ENCODE results near the gene BCAP29. TPM values are rescaled to one million over a fixed set of nuclear protein-coding genes. Genes with fewer than 3 reads are reported as not detected.
"Not testable (repeated sequence)": the region's sequence is repeated elsewhere in the genome, so short reads cannot be mapped to it uniquely, and the experiment has no call there.

Gene BCAP29
- total RNA-seq, 1 experiment from 2014 or later, result 27.0 TPM

- no peak for DNase-seq (ENCODE audit: low spot score)
- in situ Hi-C loops (cut with HindIII; ENCODE audit: low sequenced_read_pairs), result no loop called here
Observed at GRCh38 chr7:107613948-107614347, 33.9 kb downstream of the BCAP29 start.

GRCh38 chr7:107614425-107614824, 34.4 kb downstream of the BCAP29 start:
- in situ Hi-C loops (cut with HindIII; ENCODE audit: low sequenced_read_pairs), result no loop called here
- no peak for DNase-seq (ENCODE audit: low spot score)

DNA sequence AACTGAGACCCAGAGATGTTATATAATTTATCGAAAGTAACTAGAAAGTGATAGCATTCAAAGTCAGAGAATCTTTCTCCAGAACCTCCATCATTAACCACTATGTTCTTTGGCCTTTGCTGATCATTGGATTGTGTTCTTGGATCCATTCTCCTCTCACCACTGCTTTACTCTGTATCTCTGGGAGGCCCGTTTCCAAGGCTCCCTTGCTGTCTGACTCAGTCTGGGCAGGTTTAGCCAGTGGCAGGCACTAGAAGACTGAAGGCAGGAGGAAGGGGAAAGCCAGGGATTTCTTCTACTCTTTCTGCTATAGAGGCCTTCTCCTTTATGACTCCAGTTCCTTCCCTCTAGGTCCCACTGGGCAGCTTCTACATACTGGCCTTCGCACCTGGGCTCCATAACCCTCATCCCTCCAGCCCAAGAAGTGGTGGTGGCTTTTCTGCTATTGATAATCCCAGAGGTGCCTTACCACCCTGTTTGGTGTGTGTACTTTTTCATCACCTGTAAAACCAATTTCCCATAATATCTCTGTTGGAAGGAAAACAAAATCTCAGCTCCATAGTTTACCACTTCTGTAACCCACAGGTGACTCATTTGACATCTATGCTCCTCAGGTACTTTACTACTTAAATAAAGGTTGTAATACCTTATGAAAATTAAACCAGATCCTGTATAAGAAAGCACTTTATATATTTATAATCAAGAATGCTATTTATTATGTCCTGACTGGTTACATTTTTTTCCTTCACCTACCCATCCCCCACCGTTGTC, 36.0 kb downstream of the BCAP29 start:
- DNase-seq (ENCODE audit: low spot score), result no peak

DNA sequence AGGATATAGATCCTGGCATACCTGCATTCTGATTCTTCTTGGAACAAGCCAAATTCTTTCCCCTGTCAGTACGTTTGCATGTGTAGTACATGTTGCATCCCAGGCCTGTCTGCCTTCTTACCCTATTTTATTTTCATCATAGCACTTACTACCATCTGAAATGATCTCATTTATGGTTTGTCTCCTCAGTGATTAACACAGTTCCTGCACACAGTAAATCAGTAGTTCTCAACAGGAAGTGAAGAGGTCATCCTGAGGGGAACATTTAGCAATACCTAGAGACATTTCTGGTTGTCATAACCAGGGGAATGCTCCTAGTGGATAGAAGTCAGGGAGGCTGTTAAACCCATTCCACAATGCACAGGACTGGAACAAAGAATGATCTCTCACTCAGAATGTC, 42.4 kb downstream of the BCAP29 start:
- DNase-seq (ENCODE audit: low spot score), result no peak
- in situ Hi-C loops (cut with HindIII; ENCODE audit: low sequenced_read_pairs), result no loop called here

More for the DNA sequence above, 36.0 kb downstream of the BCAP29 start:
- in situ Hi-C loops (cut with HindIII; ENCODE audit: low sequenced_read_pairs), result no loop called here

- DNase-seq (ENCODE audit: low spot score), result peak; percentile 50
- in situ Hi-C loops (cut with HindIII; ENCODE audit: low sequenced_read_pairs), result no loop called here
Observed at GRCh38 chr7:107622894-107623293, 42.8 kb downstream of the BCAP29 start.

- in situ Hi-C loops (cut with HindIII; ENCODE audit: low sequenced_read_pairs), result no loop called here
- no peak for DNase-seq (ENCODE audit: low spot score)
Observed at GRCh38 chr7:107627002-107627401, 47.0 kb downstream of the BCAP29 start.

DNA sequence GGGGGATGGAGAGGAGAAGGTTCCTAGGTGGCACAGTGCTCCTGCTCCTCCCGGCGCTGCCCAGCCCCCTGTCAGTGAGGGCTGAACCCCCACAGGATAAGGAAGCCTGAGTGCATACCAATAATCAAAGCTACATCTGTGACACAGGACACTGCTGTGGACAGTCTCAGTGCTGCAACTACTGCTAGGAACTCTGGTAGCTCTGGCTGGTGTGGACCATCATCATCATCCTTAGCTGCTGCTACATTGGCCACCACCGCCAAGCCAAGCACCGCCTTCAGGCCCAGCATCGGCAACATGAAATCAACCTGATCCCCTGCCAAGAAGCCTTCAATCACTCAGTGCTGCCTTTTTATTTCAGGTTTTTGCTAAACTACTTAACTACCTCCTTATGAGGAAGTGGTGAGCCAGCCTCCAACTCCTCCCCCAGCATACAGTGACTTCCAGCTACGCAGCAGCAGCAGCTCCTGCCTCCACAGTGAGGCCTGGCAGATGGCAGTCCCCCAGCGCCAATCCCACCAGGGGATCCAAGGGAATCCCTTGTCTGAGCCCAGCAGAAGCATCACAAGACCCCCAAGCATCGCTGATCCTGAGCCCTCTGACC, 48.5 kb downstream of the BCAP29 start:
- DNase-seq (ENCODE audit: low spot score), result no peak
- in situ Hi-C loops (cut with HindIII; ENCODE audit: low sequenced_read_pairs), result no loop called here

DNA sequence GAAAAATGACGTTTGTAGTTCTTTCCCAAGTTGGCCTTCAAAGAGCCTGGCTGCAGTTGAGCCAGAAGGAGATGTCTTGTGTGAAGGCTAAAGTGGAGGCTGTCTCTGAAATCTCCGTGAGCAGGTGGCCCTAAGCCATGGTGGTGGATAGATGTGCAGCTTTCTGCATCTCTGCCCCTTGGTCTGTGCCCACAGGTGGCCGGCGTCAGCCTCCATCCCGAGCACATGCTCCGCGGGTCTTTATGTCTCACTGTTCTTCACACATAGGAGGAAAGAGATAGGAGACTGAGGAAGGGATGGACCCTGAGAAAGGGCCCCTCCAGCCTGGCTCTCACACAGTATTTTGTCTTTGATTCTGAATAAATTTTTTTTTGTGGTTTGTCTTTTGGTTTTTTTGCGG, 50.3 kb downstream of the BCAP29 start:
- DNase-seq (ENCODE audit: low spot score), result no peak
- in situ Hi-C loops (cut with HindIII; ENCODE audit: low sequenced_read_pairs), result no loop called here

DNA sequence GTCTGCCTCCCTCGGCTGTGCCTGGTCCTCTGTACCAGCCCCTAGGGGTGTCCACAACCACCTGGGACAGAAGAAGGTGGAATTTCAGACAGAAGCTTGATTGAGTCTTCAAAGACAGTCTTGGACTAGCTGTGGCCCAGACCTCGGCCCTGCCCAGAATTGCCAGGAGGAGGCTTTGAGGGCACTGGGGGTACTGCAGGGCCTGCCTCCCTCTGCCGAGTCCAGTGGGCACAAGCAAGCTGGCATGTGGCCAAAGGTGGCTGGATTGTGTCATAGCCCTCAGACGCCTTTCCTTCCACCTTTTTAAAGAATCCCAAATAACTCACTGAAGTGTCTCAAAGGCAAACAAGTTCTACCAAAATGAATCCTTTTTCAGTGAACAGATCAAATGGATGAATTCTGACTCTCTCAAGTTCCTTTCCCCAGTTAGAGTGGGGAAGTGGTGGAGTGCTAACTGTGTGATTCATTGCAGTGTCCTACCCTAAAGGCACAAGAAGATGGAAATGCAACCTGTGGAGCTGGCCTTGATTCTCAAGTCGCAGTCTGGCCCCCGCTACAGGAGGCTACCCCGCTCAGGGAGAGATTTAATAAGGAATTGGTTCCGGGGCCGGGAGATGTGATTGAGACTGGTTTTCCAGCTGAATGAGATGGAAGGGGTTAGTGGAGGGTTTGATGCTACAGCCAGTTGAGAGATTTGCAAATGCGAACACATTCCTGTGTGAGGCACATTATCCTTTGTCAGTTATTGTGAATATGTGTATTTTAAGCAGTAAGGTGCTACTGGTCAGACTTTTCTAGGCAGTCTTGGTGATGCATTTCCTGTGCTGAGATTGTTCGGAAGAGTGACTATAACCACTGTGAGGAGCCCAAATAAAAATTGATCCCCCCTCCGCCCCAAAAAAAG, 51.8 kb downstream of the BCAP29 start:
- in situ Hi-C loops (cut with HindIII; ENCODE audit: low sequenced_read_pairs), result no loop called here
- no peak for DNase-seq (ENCODE audit: low spot score)

DNA sequence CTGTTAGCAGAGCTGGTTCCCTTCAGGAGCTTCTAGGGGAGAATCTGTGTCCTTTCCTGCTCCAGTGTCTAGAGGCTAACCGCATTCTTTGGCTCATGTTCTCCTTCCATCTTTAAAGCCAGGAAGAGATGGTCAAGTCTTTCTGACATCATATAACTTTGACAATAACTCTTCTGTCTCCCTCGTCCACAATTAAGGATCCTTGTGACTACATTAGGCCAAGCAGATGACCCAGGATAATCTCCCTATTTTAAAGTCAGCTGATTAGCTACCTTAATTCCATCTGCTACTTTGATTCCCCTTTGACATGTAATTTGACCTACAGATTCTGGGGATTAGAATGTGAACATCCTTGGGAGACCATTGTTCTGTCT, 52.4 kb downstream of the BCAP29 start:
- in situ Hi-C loops (cut with HindIII; ENCODE audit: low sequenced_read_pairs), result no loop called here
- DNase-seq (ENCODE audit: low spot score), result no peak

DNA sequence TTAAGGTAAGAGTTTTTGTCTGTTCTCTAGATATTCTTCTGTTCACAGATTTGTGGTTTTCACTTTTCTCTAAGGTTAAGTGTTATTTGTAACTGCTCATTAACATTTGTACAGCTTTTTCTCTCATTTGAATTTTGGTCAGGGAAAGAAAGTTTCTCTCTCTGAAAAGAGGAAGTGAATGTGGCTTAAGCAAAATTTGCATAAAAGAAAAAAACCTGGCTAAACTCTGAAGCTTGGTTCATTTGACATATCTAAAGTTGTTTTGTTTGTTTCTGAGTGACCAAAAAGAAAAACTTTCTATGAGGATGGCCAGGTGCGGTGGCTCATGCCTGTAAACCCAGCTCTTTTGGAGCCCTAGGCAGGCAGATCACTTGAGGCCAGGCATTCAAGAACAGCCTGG, 58.5 kb downstream of the BCAP29 start:
- in situ Hi-C loops (cut with HindIII; ENCODE audit: low sequenced_read_pairs), result no loop called here

DNA sequence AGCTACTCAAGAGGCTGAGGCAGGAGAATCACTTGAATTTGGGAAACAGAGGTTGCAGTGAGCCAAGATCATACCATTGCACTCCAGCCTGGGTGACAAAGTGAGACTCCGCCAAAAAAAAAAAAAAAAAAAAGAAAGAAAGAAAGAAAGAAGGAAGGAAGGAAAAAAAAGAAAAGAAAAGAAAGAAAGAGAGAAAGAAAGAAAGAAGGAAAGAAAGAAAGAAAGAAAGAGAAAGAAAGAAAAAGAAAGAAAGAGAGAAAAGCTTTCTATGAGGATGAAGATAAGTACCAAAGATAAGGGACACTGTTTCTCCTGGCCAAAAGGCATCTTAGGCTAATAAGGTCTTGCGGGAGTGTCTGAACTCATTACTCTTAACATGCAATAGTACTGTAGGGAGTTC, 59.0 kb downstream of the BCAP29 start:
- DNase-seq (ENCODE audit: low spot score); in situ Hi-C loops (cut with HindIII; ENCODE audit: low sequenced_read_pairs): not testable (repeated sequence)

More for the DNA sequence above, 58.5 kb downstream of the BCAP29 start:
- no peak for DNase-seq (ENCODE audit: low spot score)

DNA sequence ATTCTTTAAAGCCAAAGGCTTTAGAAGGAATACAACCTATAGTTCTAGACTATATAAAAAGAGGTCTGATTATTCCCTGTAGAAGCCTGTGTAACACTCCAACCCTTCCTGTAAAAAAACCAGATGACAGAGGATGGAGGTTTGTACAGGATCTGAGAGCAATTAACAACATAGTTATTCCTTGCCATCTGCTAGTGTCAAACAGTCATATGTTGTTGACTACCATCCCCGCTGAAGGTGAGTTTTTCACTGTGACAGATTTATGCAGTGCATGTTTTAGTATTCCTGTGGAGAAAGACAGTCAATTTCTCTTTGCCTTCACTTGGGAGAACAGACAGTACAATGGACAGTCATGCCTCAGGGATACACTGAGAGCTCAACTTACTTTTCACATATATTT, 61.6 kb downstream of the BCAP29 start:
- in situ Hi-C loops (cut with HindIII; ENCODE audit: low sequenced_read_pairs), result no loop called here
- no peak for DNase-seq (ENCODE audit: low spot score)

- in situ Hi-C loops (cut with HindIII; ENCODE audit: low sequenced_read_pairs), result no loop called here
- no peak for DNase-seq (ENCODE audit: low spot score)
Observed at GRCh38 chr7:107642501-107642900, 62.5 kb downstream of the BCAP29 start.

GRCh38 chr7:107643407-107643806, 63.4 kb downstream of the BCAP29 start:
- in situ Hi-C loops (cut with HindIII; ENCODE audit: low sequenced_read_pairs), result no loop called here
- no peak for DNase-seq (ENCODE audit: low spot score)

DNA sequence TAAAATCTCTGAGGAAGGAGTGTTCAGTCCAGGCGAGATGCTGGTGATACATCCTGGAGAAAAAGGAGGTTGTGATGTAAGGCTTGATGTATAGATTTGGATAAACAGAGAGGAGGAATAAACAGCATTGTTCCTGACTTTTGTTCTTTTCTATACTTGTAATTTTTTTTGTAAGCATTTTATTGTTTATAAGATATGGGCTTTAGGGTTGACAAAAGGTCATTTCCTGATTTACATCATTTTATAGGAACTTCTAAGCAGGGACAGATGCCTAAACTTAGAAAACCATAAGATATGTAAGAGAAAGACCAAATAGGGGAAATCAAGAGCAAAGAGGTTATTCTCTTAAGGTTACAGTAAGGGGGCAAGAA, 63.9 kb downstream of the BCAP29 start:
- DNase-seq (ENCODE audit: low spot score), result no peak
- in situ Hi-C loops (cut with HindIII; ENCODE audit: low sequenced_read_pairs), result no loop called here

DNA sequence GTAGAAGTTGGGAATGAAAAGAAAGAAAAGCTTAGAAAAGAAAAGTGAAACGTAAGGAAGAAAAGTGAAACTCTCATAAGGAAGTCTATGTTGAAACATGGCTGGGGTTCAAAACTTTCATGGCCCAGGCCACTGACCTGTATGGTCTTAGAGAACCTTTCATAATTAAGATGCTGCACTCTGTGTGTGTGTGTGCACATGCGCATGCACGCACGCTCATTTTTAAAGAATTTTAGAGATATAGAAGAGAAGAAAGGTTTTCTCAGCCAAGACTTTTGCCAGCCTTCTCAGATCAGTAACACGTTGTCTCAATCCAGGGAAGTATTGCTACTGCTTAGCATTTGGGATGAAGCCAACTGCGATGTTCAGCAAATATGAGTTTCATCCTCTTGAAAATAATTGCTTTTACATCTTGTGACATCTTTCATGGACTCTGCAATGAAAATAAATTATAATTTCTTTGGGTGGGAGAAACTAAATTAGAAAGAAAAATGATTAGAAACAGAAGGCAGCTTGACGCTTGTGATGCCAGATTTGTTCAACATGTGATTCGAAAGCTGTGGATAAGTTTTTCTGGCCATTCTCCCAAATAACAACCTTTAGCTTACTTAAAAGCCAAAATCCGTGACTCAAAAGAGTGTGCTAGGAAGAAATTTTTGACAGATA, 64.4 kb downstream of the BCAP29 start:
- no peak for DNase-seq (ENCODE audit: low spot score)
- in situ Hi-C loops (cut with HindIII; ENCODE audit: low sequenced_read_pairs), result no loop called here

DNA sequence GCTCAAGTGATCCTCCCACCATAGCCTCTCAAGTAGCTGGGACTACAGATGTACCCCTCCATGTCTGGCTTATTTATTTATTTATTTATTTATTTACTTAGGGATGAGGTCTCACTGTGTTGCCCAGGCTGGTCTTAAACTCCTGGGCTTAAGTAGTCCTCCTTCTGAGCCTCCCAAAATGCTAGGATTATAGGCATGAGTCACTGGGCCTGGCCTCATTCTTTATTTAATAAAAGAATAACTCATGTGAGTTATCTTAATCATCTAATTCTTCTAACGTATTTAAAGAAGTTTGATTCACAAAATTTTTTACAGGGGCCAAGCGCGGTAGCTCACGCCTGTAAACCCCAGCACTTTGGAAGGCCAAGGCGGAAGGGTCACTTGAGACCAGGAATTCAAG, 72.6 kb downstream of the BCAP29 start:
- DNase-seq (ENCODE audit: low spot score), result no peak
- in situ Hi-C loops (cut with HindIII; ENCODE audit: low sequenced_read_pairs), result no loop called here

DNA sequence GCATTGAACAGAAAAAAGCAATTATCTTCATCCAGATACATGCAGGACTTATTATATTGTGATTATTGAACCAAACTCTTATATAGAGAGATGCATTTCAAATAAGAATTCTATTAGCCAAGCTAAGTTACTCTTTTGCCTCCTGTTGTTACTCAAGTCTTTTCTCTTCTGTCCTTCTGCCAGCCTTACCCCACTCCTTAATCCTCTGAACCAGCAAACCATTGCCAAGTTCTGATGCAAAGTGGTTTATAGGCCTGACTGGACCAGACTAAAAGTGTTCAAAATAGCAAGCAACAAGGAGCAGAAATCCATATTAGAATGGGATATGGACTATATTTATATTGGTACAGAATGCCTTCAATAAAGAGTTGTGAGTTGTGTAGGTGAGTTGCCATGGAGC, 78.4 kb downstream of the BCAP29 start:
- DNase-seq (ENCODE audit: low spot score), result no peak
- in situ Hi-C loops (cut with HindIII; ENCODE audit: low sequenced_read_pairs), result no loop called here

DNA sequence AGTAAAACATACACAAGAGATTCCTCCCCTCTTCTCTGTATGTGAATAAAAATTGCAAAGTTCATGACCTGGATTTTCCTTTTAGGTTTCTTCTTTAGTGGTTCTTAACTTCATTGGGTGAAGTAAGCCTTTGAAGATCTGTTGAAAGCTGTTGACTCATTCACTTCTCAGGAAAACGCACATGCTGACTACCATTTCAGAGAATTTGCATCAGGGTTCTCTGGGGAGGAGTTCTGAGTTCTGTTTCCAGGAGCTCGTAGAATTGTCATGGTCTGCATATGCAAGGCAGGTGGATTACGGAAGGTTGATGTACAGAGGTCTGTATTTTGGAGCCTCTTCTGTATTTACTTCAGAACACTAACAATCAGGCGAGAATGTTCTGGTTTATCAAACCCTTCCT, 79.6 kb downstream of the BCAP29 start:
- DNase-seq (ENCODE audit: low spot score), result no peak
- in situ Hi-C loops (cut with HindIII; ENCODE audit: low sequenced_read_pairs), result no loop called here
